GM12891 (cell line): ENCODE results near the gene ABCA8.

Experiments used
- DNase-seq: peaks from one replicate; pipeline ENCODE4 v3.0.0; 2011; ENCODE audit warnings: low spot score; ENCODE audit not compliant: insufficient read length
- FAIRE-seq: peaks from 2 replicates; lab custom pipeline; 2011; peaks lifted over from hg19 to GRCh38; lab: Jason Lieb, UNC
- PAX5 ChIP-seq: IDR thresholded peaks from 2 replicates; pipeline ENCODE4 v1.6.1; 2011; ENCODE audit warnings: low read length, moderate library complexity, mild to moderate bottlenecking; ENCODE audit not compliant: insufficient read depth, severe bottlenecking
- POLR2A ChIP-seq: IDR thresholded peaks from 2 replicates; pipeline ENCODE4 v1.6.1; 2011; ENCODE audit warnings: low read depth, low read length, control low read depth
- POLR2AphosphoS5 ChIP-seq: IDR thresholded peaks from 2 replicates; pipeline ENCODE4 v1.6.1; 2011; ENCODE audit warnings: low read depth, low read length, control low read depth
- POU2F2 ChIP-seq: IDR thresholded peaks from 2 replicates; pipeline ENCODE4 v1.6.1; 2011; ENCODE audit warnings: low read depth, mild to moderate bottlenecking, control low read depth, low read length, moderate library complexity
- SPI1 ChIP-seq: IDR thresholded peaks from 2 replicates; pipeline ENCODE4 v1.6.1; 2011; ENCODE audit warnings: low read depth, low read length, control low read depth
- TAF1 ChIP-seq: IDR thresholded peaks from 2 replicates; pipeline ENCODE4 v1.6.1; 2011; ENCODE audit warnings: low read depth, low read length, control low read depth

The ABCA8 gene

GRCh38 chr17:68853036-68853435 is 102.2 kb downstream of the ABCA8 start:
- DNase-seq, result no peak
- no peak for TF ChIP-seq TAF1
- no peak for TF ChIP-seq PAX5
- no peak for TF ChIP-seq SPI1
- TF ChIP-seq POU2F2, result no peak
- TF ChIP-seq POLR2A, result no peak
- TF ChIP-seq POLR2AphosphoS5, result no peak
- no peak for FAIRE-seq

- no peak for DNase-seq
- FAIRE-seq, result no peak
- no peak for TF ChIP-seq POU2F2
Measured at GRCh38 chr17:68851890-68852289, 103.3 kb downstream of the ABCA8 start.

- TF ChIP-seq POLR2A (no peak), POLR2AphosphoS5 (no peak), TAF1 (no peak), POU2F2 (no peak), SPI1 (no peak), PAX5 (no peak)
- FAIRE-seq (no peak), DNase-seq (no peak)
Measured at GRCh38 chr17:68850749-68851510, 104.3 kb downstream of the ABCA8 start.

GRCh38 chr17:68849673-68850610 is 105.2 kb downstream of the ABCA8 start:
- no peak for TF ChIP-seq SPI1
- TF ChIP-seq TAF1, result no peak
- no peak for TF ChIP-seq POLR2AphosphoS5
- TF ChIP-seq PAX5, result no peak
- no peak for TF ChIP-seq POU2F2
- TF ChIP-seq POLR2A, result no peak
- FAIRE-seq (no peak), DNase-seq (no peak)

GRCh38 chr17:68847711-68848110 is 107.5 kb downstream of the ABCA8 start:
- TF ChIP-seq SPI1 (no peak), POU2F2 (no peak), POLR2AphosphoS5 (no peak), POLR2A (no peak), PAX5 (no peak)
- FAIRE-seq (no peak), DNase-seq (no peak)

GRCh38 chr17:68843522-68843921 is 111.7 kb downstream of the ABCA8 start:
- no peak for TF ChIP-seq POLR2A
- peak; percentile 62; the same call in 1 of the 2 replicates for TF ChIP-seq POU2F2
- TF ChIP-seq PAX5, result no peak
- no peak for DNase-seq
- FAIRE-seq, result no peak

GRCh38 chr17:68840073-68840472 is 115.1 kb downstream of the ABCA8 start:
- FAIRE-seq (no peak), DNase-seq (no peak)
- no peak for TF ChIP-seq POLR2A
- no peak for TF ChIP-seq PAX5
- no peak for TF ChIP-seq SPI1
- no peak for TF ChIP-seq POU2F2
- TF ChIP-seq TAF1, result no peak
- no peak for TF ChIP-seq POLR2AphosphoS5

- FAIRE-seq (no peak), DNase-seq (no peak)
- no peak for TF ChIP-seq POU2F2
- TF ChIP-seq TAF1, result no peak
- no peak for TF ChIP-seq PAX5
- no peak for TF ChIP-seq POLR2A
- no peak for TF ChIP-seq POLR2AphosphoS5
- no peak for TF ChIP-seq SPI1
Measured at GRCh38 chr17:68835071-68835470, 120.1 kb downstream of the ABCA8 start.

- FAIRE-seq, result no peak
- no peak for DNase-seq
- TF ChIP-seq POLR2A, result no peak
- no peak for TF ChIP-seq TAF1
- no peak for TF ChIP-seq POLR2AphosphoS5
- no peak for TF ChIP-seq POU2F2
- no peak for TF ChIP-seq PAX5
- TF ChIP-seq SPI1, result no peak
Measured at GRCh38 chr17:68834328-68834836, 120.8 kb downstream of the ABCA8 start.

GRCh38 chr17:68832109-68832802 is 122.9 kb downstream of the ABCA8 start:
- no peak for FAIRE-seq
- TF ChIP-seq SPI1 (no peak), POU2F2 (no peak), TAF1 (no peak), PAX5 (no peak), POLR2AphosphoS5 (no peak), POLR2A (no peak)

More at GRCh38 chr17:68832109-68832802, 122.9 kb downstream of the ABCA8 start:
- DNase-seq, result no peak
